ENCODE measurements around the gene RFPL3. TPM values are rescaled to one million over a fixed set of nuclear protein-coding genes. Genes with fewer than 3 reads are reported as not detected.

Gene RFPL3
- total RNA-seq, 1 donor from 2014 or later: not detected

DNA sequence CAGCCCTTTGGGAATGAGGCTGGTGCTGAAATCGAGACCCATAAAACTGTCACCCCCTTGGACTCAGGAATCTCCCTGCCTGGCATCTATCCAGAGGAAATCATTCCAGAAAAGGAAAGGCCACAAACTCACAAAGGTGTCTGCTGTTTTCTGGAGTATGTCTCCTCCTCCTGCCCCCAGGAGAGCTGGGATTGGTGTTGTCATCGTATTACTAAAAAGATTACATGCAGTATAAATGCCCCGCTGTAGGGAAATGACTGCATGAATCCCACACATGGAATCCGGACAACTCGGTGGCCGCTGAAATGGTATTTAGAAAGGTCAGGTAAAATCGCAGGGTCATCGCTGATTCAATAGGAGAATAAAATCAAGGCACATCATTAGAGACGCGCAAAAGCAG lies 18.9 kb upstream of the RFPL3 start:
- H3K36me3 ChIP-seq: no peaks in the 10 kb centered on the region
- DNase-seq (ENCODE audit: extremely low spot score in 2 of 2): peak in 1 of 2 donors; percentile 27
- TF ChIP-seq POLR2A (IDR thresholded peaks at IDR 0.05): no peak
- TF ChIP-seq, protein P1, sequence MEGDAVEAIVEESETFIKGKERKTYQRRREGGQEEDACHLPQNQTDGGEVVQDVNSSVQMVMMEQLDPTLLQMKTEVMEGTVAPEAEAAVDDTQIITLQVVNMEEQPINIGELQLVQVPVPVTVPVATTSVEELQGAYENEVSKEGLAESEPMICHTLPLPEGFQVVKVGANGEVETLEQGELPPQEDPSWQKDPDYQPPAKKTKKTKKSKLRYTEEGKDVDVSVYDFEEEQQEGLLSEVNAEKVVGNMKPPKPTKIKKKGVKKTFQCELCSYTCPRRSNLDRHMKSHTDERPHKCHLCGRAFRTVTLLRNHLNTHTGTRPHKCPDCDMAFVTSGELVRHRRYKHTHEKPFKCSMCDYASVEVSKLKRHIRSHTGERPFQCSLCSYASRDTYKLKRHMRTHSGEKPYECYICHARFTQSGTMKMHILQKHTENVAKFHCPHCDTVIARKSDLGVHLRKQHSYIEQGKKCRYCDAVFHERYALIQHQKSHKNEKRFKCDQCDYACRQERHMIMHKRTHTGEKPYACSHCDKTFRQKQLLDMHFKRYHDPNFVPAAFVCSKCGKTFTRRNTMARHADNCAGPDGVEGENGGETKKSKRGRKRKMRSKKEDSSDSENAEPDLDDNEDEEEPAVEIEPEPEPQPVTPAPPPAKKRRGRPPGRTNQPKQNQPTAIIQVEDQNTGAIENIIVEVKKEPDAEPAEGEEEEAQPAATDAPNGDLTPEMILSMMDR (IDR thresholded peaks at IDR 0.05): no peak
- TF ChIP-seq POLR2AphosphoS5 (IDR thresholded peaks at IDR 0.05; ENCODE audit: insufficient read depth in 1 of 2, low read depth in 1 of 2): no peak

DNA sequence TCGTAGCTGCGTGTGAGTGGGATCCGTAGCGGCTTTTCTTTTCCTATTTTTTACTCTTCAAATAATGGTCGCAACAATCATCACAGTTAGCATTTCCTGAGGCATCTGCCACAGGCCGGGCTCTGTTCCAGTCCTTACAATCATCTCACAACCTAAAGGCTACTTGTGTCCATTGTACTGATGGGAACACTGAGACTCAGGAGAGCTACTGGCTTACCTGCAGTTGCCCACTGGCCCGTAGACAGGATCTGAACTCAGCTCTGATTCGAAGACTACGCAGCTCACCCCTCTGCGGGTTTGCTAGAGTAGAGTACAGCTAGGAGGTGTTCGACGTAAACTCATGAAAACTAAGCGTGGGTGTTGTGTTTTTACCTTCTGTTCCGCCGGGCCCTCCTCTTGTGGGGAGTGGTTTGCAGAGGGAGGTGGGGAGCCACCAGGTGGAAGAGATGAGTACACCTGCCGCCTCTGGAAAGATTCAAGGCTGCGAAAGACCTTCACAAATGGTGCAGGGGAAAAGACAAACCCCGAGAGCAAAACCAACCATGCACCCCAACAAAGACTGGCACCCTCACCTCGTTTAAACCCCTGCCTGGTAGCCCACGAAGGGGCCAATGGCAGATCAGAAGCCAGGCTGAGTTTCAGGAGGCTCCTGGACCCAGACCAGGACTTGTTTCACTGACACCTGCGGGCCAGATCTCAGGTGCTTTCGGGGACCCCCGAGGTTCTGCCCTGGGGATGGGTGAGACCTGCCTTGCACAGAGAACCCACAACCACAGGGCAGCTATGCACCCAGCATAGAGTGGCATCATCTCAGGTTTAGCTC lies 18.3 kb upstream of the RFPL3 start:
- DNase-seq (ENCODE audit: extremely low spot score in 2 of 2): peak in 1 of 2 donors; percentile 47
- intact Hi-C loops (cut with DNase I): no loop called here
- no peaks in the 10 kb centered on the region for H3K27me3 ChIP-seq
- TF ChIP-seq, protein P1 (IDR thresholded peaks at IDR 0.05): no peak
- TF ChIP-seq POLR2AphosphoS5 (IDR thresholded peaks at IDR 0.05; ENCODE audit: insufficient read depth in 1 of 2, low read depth in 1 of 2) (no peak), POLR2A (IDR thresholded peaks at IDR 0.05) (no peak)
- H3K4me1 ChIP-seq: peaks cover 13% of the 10 kb centered on the region
- H3K27ac ChIP-seq: no peak overlapping the region
- no peaks in the 10 kb centered on the region for H3K36me3 ChIP-seq
- no peaks in the 10 kb centered on the region for H3K9me3 ChIP-seq
- no peak overlapping the region for H3K4me3 ChIP-seq

More for the DNA sequence above, 18.9 kb upstream of the RFPL3 start:
- Histone ChIP-seq H3K27me3 (no peaks in the 10 kb centered on the region), H3K9me3 (no peaks in the 10 kb centered on the region), H3K4me1 (peaks cover 13% of the 10 kb centered on the region), H3K27ac (no peak overlapping the region), H3K4me3 (no peak overlapping the region)
- intact Hi-C loops (cut with DNase I): no loop called here

DNA sequence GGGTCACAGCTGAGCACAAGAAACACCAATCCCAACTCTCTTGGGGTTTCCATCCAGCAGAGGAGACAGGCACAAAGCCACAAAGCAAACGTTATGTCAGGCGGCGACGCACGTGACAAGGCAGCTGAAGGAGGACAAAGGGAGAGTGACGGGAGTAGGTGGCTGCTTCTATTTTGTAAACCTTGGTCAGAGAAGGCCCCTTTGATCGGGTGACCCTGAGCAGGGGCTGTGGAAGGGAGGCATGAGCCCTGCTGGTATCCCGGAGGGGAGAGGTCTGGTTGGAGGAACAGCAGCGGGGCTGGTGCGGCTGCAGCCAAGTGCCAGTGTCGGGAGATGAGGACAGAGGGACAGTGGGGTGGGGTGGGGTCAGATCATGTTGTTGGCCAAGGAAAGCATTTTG lies 17.3 kb upstream of the RFPL3 start:
- H3K4me3 ChIP-seq: no peak overlapping the region
- intact Hi-C loops (cut with DNase I): no loop called here
- no peaks in the 10 kb centered on the region for H3K27me3 ChIP-seq
- peaks cover 13% of the 10 kb centered on the region for H3K4me1 ChIP-seq
- peak; percentile 34 to 55 for DNase-seq (ENCODE audit: extremely low spot score in 2 of 2)
- TF ChIP-seq, protein P1 (IDR thresholded peaks at IDR 0.05): no peak
- TF ChIP-seq POLR2A (IDR thresholded peaks at IDR 0.05) (no peak), POLR2AphosphoS5 (IDR thresholded peaks at IDR 0.05; ENCODE audit: insufficient read depth in 1 of 2, low read depth in 1 of 2) (no peak)
- H3K9me3 ChIP-seq: no peaks in the 10 kb centered on the region
- H3K27ac ChIP-seq: no peak overlapping the region
- no peaks in the 10 kb centered on the region for H3K36me3 ChIP-seq

DNA sequence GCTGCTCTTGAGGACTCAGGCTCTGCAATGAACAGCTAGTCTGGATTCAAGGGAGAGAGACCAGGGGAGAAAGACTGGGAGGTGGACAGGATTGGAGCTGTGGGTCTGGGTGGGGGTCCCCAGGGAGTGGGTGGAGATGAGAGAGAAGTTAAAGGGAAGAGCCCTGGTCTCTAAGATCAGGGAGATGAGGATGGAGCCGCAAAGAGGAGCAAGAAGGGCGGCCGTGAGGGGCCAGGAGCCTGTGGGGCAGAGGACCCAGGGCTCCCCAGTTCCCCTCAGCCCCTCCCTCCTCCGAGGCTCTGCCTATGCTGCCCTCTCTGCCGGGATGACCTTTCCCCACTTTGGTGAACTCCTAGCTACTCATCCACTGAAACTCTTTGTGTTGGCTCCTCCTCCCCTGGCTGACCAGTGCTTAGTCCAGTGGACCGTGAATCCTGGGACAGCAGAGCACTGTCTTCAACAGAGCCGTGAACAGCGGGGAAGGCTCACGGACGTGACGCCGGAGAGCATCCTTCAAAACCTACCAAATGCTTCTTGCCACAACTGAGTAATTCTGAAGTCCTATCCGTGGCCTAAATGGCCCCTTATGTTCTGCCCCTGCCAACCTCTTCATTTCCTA lies 16.4 kb upstream of the RFPL3 start:
- TF ChIP-seq, protein P1 (IDR thresholded peaks at IDR 0.05): no peak
- TF ChIP-seq POLR2A (IDR thresholded peaks at IDR 0.05): no peak
- TF ChIP-seq POLR2AphosphoS5 (IDR thresholded peaks at IDR 0.05; ENCODE audit: insufficient read depth in 1 of 2, low read depth in 1 of 2): no peak
- Histone ChIP-seq H3K36me3 (no peaks in the 10 kb centered on the region), H3K27me3 (no peaks in the 10 kb centered on the region), H3K9me3 (no peaks in the 10 kb centered on the region), H3K4me3 (no peak overlapping the region), H3K4me1 (peaks cover 8% of the 10 kb centered on the region), H3K27ac (no peak overlapping the region)
- intact Hi-C loops (cut with DNase I): no loop called here
- peak; percentile 37 to 74 for DNase-seq (ENCODE audit: extremely low spot score in 2 of 2)

DNA sequence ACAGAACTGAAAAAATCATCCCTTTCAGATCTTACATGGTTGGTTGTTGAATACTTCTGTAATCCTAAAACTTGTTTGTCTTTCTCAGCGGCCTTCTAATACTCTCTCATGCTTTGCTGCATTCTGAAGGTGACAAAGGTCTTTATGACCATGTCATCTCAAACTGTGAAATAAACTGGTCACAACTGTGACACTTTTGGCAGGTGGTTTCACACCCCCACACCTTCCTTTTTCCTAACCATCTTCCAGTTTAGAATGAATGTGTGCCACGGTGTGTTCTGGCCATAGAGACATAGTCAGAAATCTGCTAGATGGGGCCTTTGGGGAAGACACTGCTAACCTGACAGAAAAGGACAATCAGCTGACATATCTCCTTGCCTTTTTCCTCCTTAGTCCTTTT lies 14.7 kb upstream of the RFPL3 start:
- intact Hi-C loops (cut with DNase I): no loop called here
- no peak overlapping the region for H3K4me3 ChIP-seq
- no peaks in the 10 kb centered on the region for H3K4me1 ChIP-seq
- H3K27me3 ChIP-seq: no peaks in the 10 kb centered on the region
- TF ChIP-seq, protein P1 (IDR thresholded peaks at IDR 0.05): no peak
- no peak overlapping the region for H3K27ac ChIP-seq
- H3K36me3 ChIP-seq: no peaks in the 10 kb centered on the region
- no peak for DNase-seq (ENCODE audit: extremely low spot score in 2 of 2)
- no peaks in the 10 kb centered on the region for H3K9me3 ChIP-seq
